Ramos (cell line): ENCODE results near the gene EMC7.

Source experiments
- in situ Hi-C: fragments of 300-500 bp; cut with MboI; formaldehyde crosslinking; loops from one replicate; pipeline ENCODE4 v1.14.3; 2022; ENCODE audit warnings: low sequenced_read_pairs; ENCODE audit not compliant: unreplicated experiment

Gene EMC7

GRCh38 chr15:34101366-34102174, at the start of gene EMC7, which contains the start of gene PGBD4:
Gene EMC7, minus strand, starts transcription at chr15:34101862. Its CDS starts 23 bp downstream, at chr15:34101839.
Gene PGBD4, plus strand, starts transcription at chr15:34102083. Its CDS starts 449 bp downstream, at chr15:34102532.
- in situ Hi-C loops = loop anchor here (25.0 kb wide), 1 partner anchor 261 kb away; the partner anchor contains the start of gene LPCAT4

- in situ Hi-C loops = no loop called here
These were observed 45.9 kb upstream of the EMC7 start for GRCh38 chr15:34147371-34148140.

- in situ Hi-C loops = no loop called here
These were observed 31.8 kb upstream of the EMC7 start for GRCh38 chr15:34133511-34133910.

- in situ Hi-C loops = no loop called here
These were observed 31.2 kb upstream of the EMC7 start for GRCh38 chr15:34132881-34133280.

GRCh38 chr15:34128898-34129297, 27.2 kb upstream of the EMC7 start:
- in situ Hi-C loops = no loop called here

- in situ Hi-C loops = no loop called here
These were observed 24.9 kb upstream of the EMC7 start for GRCh38 chr15:34126522-34126921.

GRCh38 chr15:34125945-34126344, 24.3 kb upstream of the EMC7 start:
- in situ Hi-C loops = no loop called here

- in situ Hi-C loops = loop anchor here (25.0 kb wide), 1 partner anchor 238 kb away; the partner anchor contains the start of gene LPCAT4
These were observed 23.0 kb upstream of the EMC7 start for GRCh38 chr15:34124651-34125050.

GRCh38 chr15:34122771-34123183, 21.1 kb upstream of the EMC7 start:
- in situ Hi-C loops = loop anchor here (25.0 kb wide), 1 partner anchor 240 kb away; the partner anchor contains the start of gene LPCAT4

- in situ Hi-C loops = loop anchor here (25.0 kb wide), 1 partner anchor 241 kb away; the partner anchor contains the start of gene LPCAT4
These were observed 20.1 kb upstream of the EMC7 start for GRCh38 chr15:34121786-34122185.

GRCh38 chr15:34120420-34120819, 18.8 kb upstream of the EMC7 start:
- in situ Hi-C loops = loop anchor here (25.0 kb wide), 1 partner anchor 242 kb away; the partner anchor contains the start of gene LPCAT4

GRCh38 chr15:34119291-34119690, 17.6 kb upstream of the EMC7 start:
- in situ Hi-C loops = loop anchor here (25.0 kb wide), 1 partner anchor 243 kb away; the partner anchor contains the start of gene LPCAT4

- in situ Hi-C loops = loop anchor here (25.0 kb wide), 1 partner anchor 246 kb away; the partner anchor contains the start of gene LPCAT4
These were observed 15.0 kb upstream of the EMC7 start for GRCh38 chr15:34116620-34117019.

- in situ Hi-C loops = loop anchor here (25.0 kb wide), 1 partner anchor 248 kb away; the partner anchor contains the start of gene LPCAT4
These were observed 13.1 kb upstream of the EMC7 start for GRCh38 chr15:34114739-34115138.

GRCh38 chr15:34114215-34114614, 12.6 kb upstream of the EMC7 start:
- in situ Hi-C loops = loop anchor here (25.0 kb wide), 1 partner anchor 248 kb away; the partner anchor contains the start of gene LPCAT4

GRCh38 chr15:34111488-34111887, 9.8 kb upstream of the EMC7 start:
- in situ Hi-C loops = loop anchor here (25.0 kb wide), 1 partner anchor 251 kb away; the partner anchor contains the start of gene LPCAT4

- in situ Hi-C loops = loop anchor here (25.0 kb wide), 1 partner anchor 252 kb away; the partner anchor contains the start of gene LPCAT4
These were observed 8.4 kb upstream of the EMC7 start for GRCh38 chr15:34109797-34110663.

- in situ Hi-C loops = loop anchor here (25.0 kb wide), 1 partner anchor 255 kb away; the partner anchor contains the start of gene LPCAT4
These were observed 5.7 kb upstream of the EMC7 start for GRCh38 chr15:34107315-34107714.

GRCh38 chr15:34106423-34106822, 4.8 kb upstream of the EMC7 start:
- in situ Hi-C loops = loop anchor here (25.0 kb wide), 1 partner anchor 256 kb away; the partner anchor contains the start of gene LPCAT4
